OCI-LY1 (cell line): ENCODE measurements around the gene LAYN.

Experiments
- H2AFZ ChIP-seq: fragments of 200-600 bp; sonication (generic), shearing (Covaris generic); 2 replicates; pipeline ENCODE4 v1.6.0; 2014; ENCODE audit warnings: antibody characterized with exemption, mild to moderate bottlenecking, low read length
- H3F3A ChIP-seq: fragments of 200-600 bp; sonication (generic), shearing (Covaris generic); 2 replicates; pipeline ENCODE4 v1.6.0; 2014; ENCODE audit warnings: mild to moderate bottlenecking, antibody characterized with exemption, low read length, moderate library complexity; ENCODE audit not compliant: insufficient read depth
- H3K27ac ChIP-seq: fragments of 200-600 bp; sonication (generic); 2 replicates; pipeline ENCODE4 v1.5.1; 2014; ENCODE audit warnings: low read length, mixed run types, mild to moderate bottlenecking, low read depth; ENCODE audit not compliant: poor library complexity, severe bottlenecking
- H3K27me3 ChIP-seq: fragments of 200-600 bp; sonication (generic); 2 replicates; pipeline ENCODE4 v1.6.0; 2014; ENCODE audit warnings: antibody characterized with exemption, mild to moderate bottlenecking, low read length, moderate library complexity; ENCODE audit not compliant: insufficient read depth
- H3K36me3 ChIP-seq: fragments of 200-600 bp; sonication (generic); 2 replicates; pipeline ENCODE4 v1.6.1; 2014; ENCODE audit warnings: mild to moderate bottlenecking, antibody characterized with exemption, low read length, moderate library complexity, mixed read lengths; ENCODE audit not compliant: insufficient read depth
- H3K4me1 ChIP-seq: fragments of 200-600 bp; sonication (generic); 2 replicates; pipeline ENCODE4 v1.5.1; 2014; ENCODE audit warnings: mild to moderate bottlenecking, low read length, moderate library complexity; ENCODE audit not compliant: insufficient read depth, severe bottlenecking
- H3K4me2 ChIP-seq: fragments of 200-600 bp; sonication (generic), shearing (Covaris generic); 2 replicates; pipeline ENCODE4 v1.6.1; 2014; ENCODE audit warnings: low read length
- H3K4me3 ChIP-seq: fragments of 200-600 bp; sonication (generic); 2 replicates; pipeline ENCODE4 v1.5.1; 2014; ENCODE audit warnings: low read length, low read depth, mild to moderate bottlenecking, mixed read lengths; ENCODE audit not compliant: poor library complexity, severe bottlenecking
- H3K79me2 ChIP-seq: fragments of 200-600 bp; shearing (Covaris generic); 2 replicates; pipeline ENCODE4 v1.6.1; 2016; ENCODE audit warnings: mixed run types, low read length, mixed read lengths; ENCODE audit not compliant: insufficient read depth
- H3K9ac ChIP-seq: fragments of 200-600 bp; sonication (generic), shearing (Covaris generic); 2 replicates; pipeline ENCODE4 v1.6.1; 2014; ENCODE audit warnings: mild to moderate bottlenecking, low read length, mixed read lengths
- H3K9me2 ChIP-seq: fragments of 200-600 bp; sonication (generic), shearing (Covaris generic); 2 replicates; pipeline ENCODE4 v1.6.1; 2014; ENCODE audit warnings: low read depth, mild to moderate bottlenecking, low read length, mixed read lengths
- H3K9me3 ChIP-seq: fragments of 200-600 bp; shearing (Covaris generic); 2 replicates; pipeline ENCODE4 v1.6.1; 2014; ENCODE audit warnings: low read length, mixed read lengths
- H4K20me1 ChIP-seq: fragments of 200-600 bp; sonication (generic), shearing (Covaris generic); 2 replicates; pipeline ENCODE4 v1.6.0; 2016; ENCODE audit warnings: mild to moderate bottlenecking, low read length; ENCODE audit not compliant: insufficient read depth
- CTCF ChIP-seq: fragments of 200-600 bp; sonication (generic), shearing (Covaris generic); IDR thresholded peaks from 2 replicates; pipeline ENCODE4 v1.5.1; 2017; ENCODE audit warnings: mild to moderate bottlenecking, antibody characterized with exemption, low read length, moderate library complexity, mixed read lengths
- EZH2 ChIP-seq: fragments of 200-600 bp; sonication (generic), shearing (Covaris generic); IDR thresholded peaks from 2 replicates; pipeline ENCODE4 v1.8.0; 2017; ENCODE audit warnings: borderline replicate concordance, mixed run types, mild to moderate bottlenecking, antibody characterized with exemption, low read length, moderate library complexity, mixed read lengths

LAYN gene

DNA sequence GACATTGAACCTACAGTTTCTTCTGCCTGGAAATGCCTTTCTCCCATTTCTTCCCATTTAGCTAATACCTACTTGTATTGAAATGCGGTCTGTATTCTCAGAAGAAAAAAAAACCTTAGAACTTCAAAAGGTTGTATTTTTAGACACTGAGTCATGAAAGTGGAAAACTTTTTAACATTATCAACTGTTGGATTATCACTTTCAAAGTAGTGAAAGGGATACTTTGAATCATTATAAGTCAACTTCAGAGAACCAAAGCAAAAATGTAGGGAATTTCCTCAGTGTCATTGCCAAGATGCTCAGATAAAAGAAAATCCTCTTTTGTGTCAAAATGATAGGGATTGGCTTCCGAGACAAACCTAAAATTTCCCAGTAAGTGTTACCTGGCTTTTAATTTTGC lies 19.4 kb upstream of the LAYN start:
- Histone ChIP-seq H3K27ac (no peak overlapping the region), H2AFZ (no peak overlapping the region)

GRCh38 chr11:111522426-111522825 lies 18.1 kb upstream of the LAYN start:
- Histone ChIP-seq H3K27me3 (peaks cover 4% of the 10 kb centered on the region; the same call in 1 of the 2 replicates), H3K9ac (no peak overlapping the region), H3K4me1 (no peaks in the 10 kb centered on the region), H3K4me2 (no peak overlapping the region), H4K20me1 (no peaks in the 10 kb centered on the region), H3F3A (no peaks in the 10 kb centered on the region), H3K27ac (no peak overlapping the region), H3K9me2 (no peaks in the 10 kb centered on the region), H3K4me3 (no peak overlapping the region), H3K36me3 (no peaks in the 10 kb centered on the region), H3K9me3 (no peaks in the 10 kb centered on the region), H2AFZ (no peak overlapping the region), H3K79me2 (no peaks in the 10 kb centered on the region)
- no peak for TF ChIP-seq EZH2
- no peak for TF ChIP-seq CTCF

More for the DNA sequence above, 19.4 kb upstream of the LAYN start:
- Histone ChIP-seq H3F3A (no peaks in the 10 kb centered on the region), H3K4me3 (no peak overlapping the region), H3K9me2 (no peaks in the 10 kb centered on the region), H3K9me3 (no peaks in the 10 kb centered on the region), H3K36me3 (no peaks in the 10 kb centered on the region), H3K4me1 (no peaks in the 10 kb centered on the region), H3K79me2 (no peaks in the 10 kb centered on the region), H4K20me1 (no peaks in the 10 kb centered on the region), H3K27me3 (0 out of 2 replicates have a peak, but pooled peaks cover 4% of the 10 kb centered on the region), H3K4me2 (no peak overlapping the region), H3K9ac (no peak overlapping the region)
- no peak for TF ChIP-seq CTCF
- no peak for TF ChIP-seq EZH2

DNA sequence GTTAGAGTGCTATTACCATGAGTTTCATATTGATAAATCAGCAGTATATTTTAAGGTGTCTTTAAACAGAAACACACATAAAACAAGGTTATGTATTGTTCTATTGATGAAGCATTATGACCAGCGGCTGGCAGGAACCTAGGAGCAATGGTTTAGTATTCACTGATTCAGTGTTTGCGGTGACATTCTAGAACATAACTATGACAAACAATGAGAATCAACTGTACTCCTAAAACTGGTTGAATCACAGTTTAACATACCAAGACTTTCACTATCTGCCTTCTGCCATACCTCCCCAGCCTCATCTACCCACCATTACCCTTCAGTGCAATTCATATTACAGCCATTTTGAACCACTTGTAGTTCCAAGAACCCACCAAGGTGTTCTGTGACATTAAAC lies 17.2 kb upstream of the LAYN start:
- H3K27ac ChIP-seq: no peak overlapping the region
- no peaks in the 10 kb centered on the region for H3F3A ChIP-seq
- no peaks in the 10 kb centered on the region for H3K4me1 ChIP-seq
- H3K9me2 ChIP-seq: no peaks in the 10 kb centered on the region
- peaks cover 4% of the 10 kb centered on the region; the same call in 1 of the 2 replicates for H3K27me3 ChIP-seq
- H3K9me3 ChIP-seq: no peaks in the 10 kb centered on the region
- no peak overlapping the region for H3K4me3 ChIP-seq
- no peak overlapping the region for H2AFZ ChIP-seq
- no peak overlapping the region for H3K9ac ChIP-seq
- H3K36me3 ChIP-seq: no peaks in the 10 kb centered on the region
- TF ChIP-seq EZH2 (no peak), CTCF (no peak)
- no peaks in the 10 kb centered on the region for H4K20me1 ChIP-seq
- H3K4me2 ChIP-seq: no peak overlapping the region
- no peaks in the 10 kb centered on the region for H3K79me2 ChIP-seq
